ENCODE measurements around the gene GGT6. TPM values are rescaled to one million over a fixed set of nuclear protein-coding genes. Genes with fewer than 3 reads are reported as not detected.

The GGT6 gene
- total RNA-seq, 1 donor from 2014 or later = 6.6 TPM

GRCh38 chr17:4537451-4538235 is 22.7 kb downstream of the GGT6 start:
- H3K27me3 ChIP-seq (ENCODE audit: control insufficient read depth, insufficient read depth, low read length) = peaks cover 3% of the 10 kb centered on the region
- H3K36me3 ChIP-seq (ENCODE audit: control insufficient read depth, insufficient read depth, low read length) = peaks cover 24% of the 10 kb centered on the region
- DNase-seq (ENCODE audit: low read depth) = no peak
- no peak for TF ChIP-seq CTCF (IDR thresholded peaks at IDR 0.05; ENCODE audit: insufficient read depth, low read length, severe bottlenecking)
- no peak for FAIRE-seq
- no peak overlapping the region for H3K4me3 ChIP-seq (ENCODE audit: low read depth, low read length)

- FAIRE-seq = peak; percentile 36
- Histone ChIP-seq H3K36me3 (ENCODE audit: control insufficient read depth, insufficient read depth, low read length) (peaks cover 16% of the 10 kb centered on the region), H3K4me3 (ENCODE audit: low read depth, low read length) (no peak overlapping the region), H3K27me3 (ENCODE audit: control insufficient read depth, insufficient read depth, low read length) (peaks cover 3% of the 10 kb centered on the region)
- no peak for TF ChIP-seq CTCF (IDR thresholded peaks at IDR 0.05; ENCODE audit: insufficient read depth, low read length, severe bottlenecking)
- DNase-seq (ENCODE audit: low read depth) = no peak
Measured at GRCh38 chr17:4536742-4537411, 23.5 kb downstream of the GGT6 start.

- no peak for TF ChIP-seq CTCF (IDR thresholded peaks at IDR 0.05; ENCODE audit: insufficient read depth, low read length, severe bottlenecking)
- Histone ChIP-seq H3K4me3 (ENCODE audit: low read depth, low read length) (no peak overlapping the region), H3K27me3 (ENCODE audit: control insufficient read depth, insufficient read depth, low read length) (peaks cover 3% of the 10 kb centered on the region), H3K36me3 (ENCODE audit: control insufficient read depth, insufficient read depth, low read length) (peaks cover 13% of the 10 kb centered on the region)
- no peak for FAIRE-seq
- no peak for DNase-seq (ENCODE audit: low read depth)
Measured at GRCh38 chr17:4536259-4536741, 24.1 kb downstream of the GGT6 start.

GRCh38 chr17:4535667-4536258 is 24.6 kb downstream of the GGT6 start:
- H3K27me3 ChIP-seq (ENCODE audit: control insufficient read depth, insufficient read depth, low read length) = peaks cover 5% of the 10 kb centered on the region
- FAIRE-seq (no peak), DNase-seq (ENCODE audit: low read depth) (no peak)
- peaks cover 13% of the 10 kb centered on the region for H3K36me3 ChIP-seq (ENCODE audit: control insufficient read depth, insufficient read depth, low read length)
- no peak for TF ChIP-seq CTCF (IDR thresholded peaks at IDR 0.05; ENCODE audit: insufficient read depth, low read length, severe bottlenecking)
- no peak overlapping the region for H3K4me3 ChIP-seq (ENCODE audit: low read depth, low read length)

- Histone ChIP-seq H3K27me3 (ENCODE audit: control insufficient read depth, insufficient read depth, low read length) (peaks cover 5% of the 10 kb centered on the region), H3K4me3 (ENCODE audit: low read depth, low read length) (no peak overlapping the region), H3K36me3 (ENCODE audit: control insufficient read depth, insufficient read depth, low read length) (peaks cover 8% of the 10 kb centered on the region)
- no peak for FAIRE-seq
- TF ChIP-seq CTCF (IDR thresholded peaks at IDR 0.05; ENCODE audit: insufficient read depth, low read length, severe bottlenecking) = no peak
- no peak for DNase-seq (ENCODE audit: low read depth)
Measured at GRCh38 chr17:4534928-4535666, 25.3 kb downstream of the GGT6 start.
